ENCODE measurements around the gene DOLPP1.

Gene DOLPP1

GRCh38 chr9:129133082-129133481, 52.2 kb downstream of the DOLPP1 start:
- DNase-seq (ENCODE audit: low read depth in 1 of 2, low spot score in 1 of 2), result no peak
- no peak for TF ChIP-seq POLR2AphosphoS5 (IDR thresholded peaks at IDR 0.05; ENCODE audit: low read depth)
- TF ChIP-seq GABPA (IDR thresholded peaks at IDR 0.05; ENCODE audit: low read depth), result no peak
- TF ChIP-seq REST (IDR thresholded peaks at IDR 0.05; ENCODE audit: insufficient replicate concordance, low read depth), result no peak
- TF ChIP-seq SPI1 (IDR thresholded peaks at IDR 0.05; ENCODE audit: borderline replicate concordance, low read depth), result no peak
- no peak for TF ChIP-seq CTCF (IDR thresholded peaks at IDR 0.05; ENCODE audit: insufficient read depth, low read length)
- Histone ChIP-seq H3K27ac (replicated peaks) (no peak overlapping the region), H3K4me3 (replicated peaks; ENCODE audit: insufficient read depth, low read length) (no peak overlapping the region), H3K27me3 (ENCODE audit: insufficient read depth, poor library complexity, severe bottlenecking) (no peaks in the 10 kb centered on the region)

GRCh38 chr9:129135476-129135875, 54.6 kb downstream of the DOLPP1 start:
- H3K27ac ChIP-seq (replicated peaks), result no peak overlapping the region
- no peak overlapping the region for H3K4me3 ChIP-seq (replicated peaks; ENCODE audit: insufficient read depth, low read length)
- DNase-seq (ENCODE audit: low read depth in 1 of 2, low spot score in 1 of 2), result no peak
- H3K27me3 ChIP-seq (ENCODE audit: insufficient read depth, poor library complexity, severe bottlenecking), result no peaks in the 10 kb centered on the region
- TF ChIP-seq SPI1 (IDR thresholded peaks at IDR 0.05; ENCODE audit: borderline replicate concordance, low read depth) (no peak), REST (IDR thresholded peaks at IDR 0.05; ENCODE audit: insufficient replicate concordance, low read depth) (no peak), POLR2AphosphoS5 (IDR thresholded peaks at IDR 0.05; ENCODE audit: low read depth) (no peak), GABPA (IDR thresholded peaks at IDR 0.05; ENCODE audit: low read depth) (no peak), CTCF (IDR thresholded peaks at IDR 0.05; ENCODE audit: insufficient read depth, low read length) (no peak)

- DNase-seq (ENCODE audit: low read depth in 1 of 2, low spot score in 1 of 2), result no peak
- no peak for TF ChIP-seq POLR2AphosphoS5 (IDR thresholded peaks at IDR 0.05; ENCODE audit: low read depth)
- TF ChIP-seq GABPA (IDR thresholded peaks at IDR 0.05; ENCODE audit: low read depth), result no peak
- TF ChIP-seq SPI1 (IDR thresholded peaks at IDR 0.05; ENCODE audit: borderline replicate concordance, low read depth), result no peak
- no peak for TF ChIP-seq REST (IDR thresholded peaks at IDR 0.05; ENCODE audit: insufficient replicate concordance, low read depth)
- TF ChIP-seq CTCF (IDR thresholded peaks at IDR 0.05; ENCODE audit: insufficient read depth, low read length), result no peak
- Histone ChIP-seq H3K27ac (replicated peaks) (no peak overlapping the region), H3K27me3 (ENCODE audit: insufficient read depth, poor library complexity, severe bottlenecking) (no peaks in the 10 kb centered on the region), H3K4me3 (replicated peaks; ENCODE audit: insufficient read depth, low read length) (no peak overlapping the region)
Measured at GRCh38 chr9:129136446-129137035, 55.6 kb downstream of the DOLPP1 start.
